Duodenal mucosa (tissue), 2 donors: ENCODE results near the gene FBN1.

Experiments used
- H3K27ac ChIP-seq: one replicate; pipeline ENCODE4 v1.7.0; 2013; ENCODE audit warnings: low read depth, low read length
- H3K27me3 ChIP-seq, 2 donors: one replicate each; pipeline ENCODE4 v1.7.0; 2013; ENCODE audit warnings: low read length in 2 of 2, control low read depth in 1 of 2; ENCODE audit not compliant: insufficient read depth in 2 of 2, control insufficient read depth in 1 of 2
- H3K36me3 ChIP-seq, 2 donors: one replicate each; pipeline ENCODE4 v1.7.0; 2013; ENCODE audit warnings: low read length in 2 of 2, control low read depth in 1 of 2; ENCODE audit not compliant: insufficient read depth in 2 of 2, control insufficient read depth in 1 of 2
- H3K4me1 ChIP-seq, 2 donors: one replicate each; pipeline ENCODE4 v1.7.0; 2013; ENCODE audit warnings: low read length in 2 of 2, control low read depth in 1 of 2; ENCODE audit not compliant: insufficient read depth in 2 of 2, control insufficient read depth in 1 of 2
- H3K4me3 ChIP-seq, 2 donors: one replicate each; pipeline ENCODE4 v1.7.0; 2013; ENCODE audit warnings: low read length in 2 of 2, low read depth in 1 of 2
- H3K9ac ChIP-seq, 2 donors: one replicate each; pipeline ENCODE4 v1.7.0; 2013; ENCODE audit warnings: low read length in 2 of 2, low read depth in 1 of 2
- H3K9me3 ChIP-seq, 2 donors: one replicate each; pipeline ENCODE4 v1.7.0; 2013; ENCODE audit warnings: low read length in 2 of 2, control low read depth in 1 of 2; ENCODE audit not compliant: control insufficient read depth in 1 of 2

Gene FBN1

DNA sequence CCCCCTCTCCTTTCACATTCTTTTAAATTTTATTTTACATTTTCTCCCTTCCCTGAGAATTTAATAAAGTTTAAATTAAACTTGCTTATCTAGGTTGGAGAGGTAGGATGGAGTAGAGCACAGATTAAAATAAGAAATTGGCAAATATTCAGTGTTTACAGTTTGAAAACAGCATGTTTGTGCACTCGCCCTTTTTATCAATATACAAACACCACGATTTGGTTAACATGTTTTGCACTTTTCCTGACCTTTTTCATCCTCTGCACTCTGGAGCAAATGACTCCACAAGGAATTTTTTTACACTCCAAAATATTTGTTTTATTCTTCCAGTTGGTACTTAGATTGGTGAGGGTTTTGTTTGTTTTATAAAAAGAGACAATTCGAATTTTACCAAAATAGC, 227.2 kb downstream of the FBN1 start:
- no peaks in the 10 kb centered on the region for H3K4me1 ChIP-seq
- H3K27ac ChIP-seq, result no peak overlapping the region
- no peaks in the 10 kb centered on the region for H3K36me3 ChIP-seq
- H3K9me3 ChIP-seq, result no peaks in the 10 kb centered on the region
- H3K27me3 ChIP-seq, result no peaks in the 10 kb centered on the region
- H3K4me3 ChIP-seq, result no peak overlapping the region
- H3K9ac ChIP-seq, result no peak overlapping the region

DNA sequence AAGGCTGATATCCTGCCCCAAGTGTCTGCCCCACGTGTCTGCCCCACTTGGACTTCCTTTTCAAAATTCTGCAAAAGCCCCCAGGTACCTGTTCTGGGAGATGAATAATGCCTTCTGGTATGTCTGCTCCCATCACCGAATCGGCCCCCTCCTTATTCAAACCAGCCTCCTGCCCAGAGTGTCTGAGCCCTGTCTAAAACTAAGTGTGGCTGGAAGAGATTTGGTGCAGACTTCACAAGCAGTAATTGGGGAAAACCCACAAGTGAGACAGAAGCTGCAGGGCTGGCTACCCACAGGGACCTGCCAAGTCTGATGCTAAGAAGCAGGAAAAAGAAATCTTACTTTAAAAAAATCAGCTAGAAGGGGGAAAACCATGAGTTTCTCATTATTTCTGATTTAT, 229.2 kb downstream of the FBN1 start:
- Histone ChIP-seq H3K9ac (no peak overlapping the region), H3K27me3 (no peaks in the 10 kb centered on the region), H3K36me3 (no peaks in the 10 kb centered on the region), H3K4me1 (no peaks in the 10 kb centered on the region), H3K4me3 (no peak overlapping the region), H3K27ac (no peak overlapping the region), H3K9me3 (no peaks in the 10 kb centered on the region)

DNA sequence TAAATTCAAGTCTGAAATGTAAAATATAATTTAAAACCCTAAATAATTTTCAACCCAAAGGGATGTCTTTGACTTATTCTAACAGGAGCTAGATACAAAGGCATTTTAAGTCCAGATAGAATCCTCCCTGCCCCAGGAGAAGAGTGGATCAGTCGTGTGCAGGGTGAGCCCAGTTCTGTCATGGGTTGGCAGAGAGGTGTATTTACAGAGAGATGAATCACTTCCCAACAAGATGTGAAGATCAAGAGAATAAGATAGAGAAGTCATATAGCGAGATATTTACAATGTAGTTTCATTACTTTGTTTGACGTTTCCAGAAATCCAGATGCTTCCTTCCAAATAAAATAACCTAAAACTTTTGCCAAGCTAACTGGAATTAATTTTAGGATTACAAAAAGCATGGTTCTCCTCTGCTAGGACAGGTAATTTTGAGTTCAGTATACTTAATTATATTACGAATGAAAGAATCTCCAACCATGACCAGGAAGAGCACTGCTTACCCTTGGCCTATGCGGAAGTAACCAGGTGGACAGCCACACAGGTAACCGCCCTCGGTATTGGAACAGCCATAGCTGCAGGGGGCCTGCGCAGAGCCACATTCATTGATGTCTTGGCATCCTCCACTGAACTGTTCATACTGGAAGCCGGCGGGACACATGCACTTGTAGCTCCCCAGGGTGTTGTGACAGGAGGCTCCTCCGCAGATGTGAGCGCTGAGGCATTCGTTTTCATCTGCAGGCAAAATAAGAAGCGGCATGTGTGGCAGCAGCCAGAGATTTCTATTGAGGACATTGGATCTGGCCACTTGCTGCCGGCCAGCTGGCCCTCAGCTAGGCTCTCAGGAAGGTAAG, 230.2 kb downstream of the FBN1 start:
- Histone ChIP-seq H3K4me3 (no peak overlapping the region), H3K9ac (no peak overlapping the region), H3K27me3 (no peaks in the 10 kb centered on the region), H3K9me3 (no peaks in the 10 kb centered on the region), H3K27ac (no peak overlapping the region), H3K4me1 (no peaks in the 10 kb centered on the region), H3K36me3 (no peaks in the 10 kb centered on the region)

DNA sequence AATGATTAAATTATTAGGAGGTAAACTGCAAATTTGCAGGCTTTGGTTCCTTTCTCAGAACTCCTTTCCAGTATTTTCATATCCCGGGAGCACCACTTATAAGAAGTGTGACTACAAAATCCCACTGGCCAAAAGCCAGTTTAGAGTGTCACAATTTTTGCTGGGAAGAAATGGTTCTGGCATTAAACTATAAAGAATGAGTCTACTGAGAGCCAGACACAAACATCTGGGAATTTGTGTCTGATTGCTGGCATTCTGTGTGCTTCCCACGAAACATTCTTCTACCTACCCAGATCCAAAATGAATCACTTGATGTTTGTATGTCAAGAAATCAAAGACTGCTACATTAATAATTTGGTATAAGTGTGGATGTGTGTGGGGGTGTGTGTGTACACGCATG, 231.5 kb downstream of the FBN1 start:
- H3K9me3 ChIP-seq, result no peaks in the 10 kb centered on the region
- no peak overlapping the region for H3K27ac ChIP-seq
- no peaks in the 10 kb centered on the region for H3K4me1 ChIP-seq
- no peak overlapping the region for H3K9ac ChIP-seq
- H3K36me3 ChIP-seq, result no peaks in the 10 kb centered on the region
- H3K27me3 ChIP-seq, result no peaks in the 10 kb centered on the region
- H3K4me3 ChIP-seq, result no peak overlapping the region

DNA sequence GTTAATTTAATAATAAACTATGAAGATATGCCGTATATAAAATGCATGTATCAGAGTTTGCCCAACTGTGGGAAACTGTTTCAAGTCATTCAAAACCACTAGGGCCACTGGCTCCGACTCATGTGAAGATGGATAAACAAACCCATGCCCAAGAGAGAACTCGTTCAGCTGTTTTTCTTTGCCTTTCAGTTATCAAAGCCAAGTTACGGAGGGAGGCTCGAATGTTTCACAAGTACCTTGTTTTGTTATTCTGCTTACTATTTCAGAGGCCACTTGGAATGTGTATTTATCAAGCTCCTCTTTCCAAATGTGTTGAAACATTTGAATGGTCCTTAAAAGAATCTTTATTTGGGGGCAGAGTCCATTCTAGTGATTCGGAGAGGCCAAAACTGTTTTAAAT, 232.2 kb downstream of the FBN1 start:
- H3K36me3 ChIP-seq, result no peaks in the 10 kb centered on the region
- no peak overlapping the region for H3K9ac ChIP-seq
- H3K9me3 ChIP-seq, result no peaks in the 10 kb centered on the region
- peaks cover 0 to 5% of the 10 kb centered on the region in 2 donors for H3K4me1 ChIP-seq
- H3K4me3 ChIP-seq, result no peak overlapping the region
- H3K27me3 ChIP-seq, result no peaks in the 10 kb centered on the region
- no peak overlapping the region for H3K27ac ChIP-seq

DNA sequence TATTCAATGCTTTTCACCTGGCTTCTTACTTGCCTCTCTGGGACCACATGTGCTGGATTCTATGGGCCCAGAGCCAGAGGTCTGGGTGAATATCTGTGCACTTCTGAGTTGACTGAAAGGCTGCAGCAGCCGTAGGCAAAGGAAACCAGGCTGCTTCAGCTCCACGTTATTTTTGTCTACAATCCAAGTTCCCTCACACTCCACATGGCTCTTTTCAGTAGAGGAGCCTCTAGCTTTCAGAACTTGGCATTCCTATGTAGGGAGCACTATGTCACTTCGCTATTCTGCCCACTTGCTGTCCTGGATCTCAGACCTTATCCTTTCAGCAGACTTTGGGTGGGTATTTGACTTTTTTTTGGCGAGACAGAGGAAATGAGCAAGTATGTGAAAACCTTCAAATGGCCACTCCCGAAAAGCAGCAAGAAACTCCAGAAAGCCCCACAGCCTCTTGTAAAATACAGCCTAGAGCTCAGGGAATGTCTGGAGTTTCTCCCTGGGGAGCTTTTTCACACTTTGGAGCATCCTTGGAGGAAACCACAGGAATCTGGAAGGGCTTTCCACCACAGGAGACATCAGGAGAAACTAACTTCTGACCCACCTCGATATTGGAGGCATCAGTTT, 233.4 kb downstream of the FBN1 start:
- Histone ChIP-seq H3K4me1 (peaks cover 0 to 6% of the 10 kb centered on the region in 2 donors), H3K9ac (no peak overlapping the region), H3K27ac (no peak overlapping the region), H3K27me3 (no peaks in the 10 kb centered on the region), H3K4me3 (no peak overlapping the region), H3K36me3 (no peaks in the 10 kb centered on the region), H3K9me3 (no peaks in the 10 kb centered on the region)

DNA sequence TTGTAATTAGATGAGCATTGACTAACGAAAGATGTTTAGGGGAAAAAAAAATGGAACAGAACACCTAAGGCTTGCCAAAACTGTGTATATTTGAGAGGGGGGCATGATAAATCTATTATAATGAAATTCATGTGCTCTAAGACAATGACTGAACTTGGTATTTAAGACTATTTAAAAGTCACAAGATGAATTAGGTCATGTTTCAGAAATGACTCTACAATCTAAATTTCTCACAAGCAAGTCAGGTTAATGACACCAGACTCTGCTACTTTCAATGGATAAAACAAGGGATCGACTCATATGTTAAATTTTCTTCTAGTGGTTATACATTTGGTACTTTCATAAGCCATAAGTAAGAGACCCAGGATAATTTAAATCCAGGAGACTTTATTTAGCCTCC, 235.9 kb downstream of the FBN1 start:
- Histone ChIP-seq H3K27ac (no peak overlapping the region), H3K36me3 (no peaks in the 10 kb centered on the region), H3K4me1 (peaks cover 0 to 6% of the 10 kb centered on the region in 2 donors), H3K4me3 (no peak overlapping the region), H3K9ac (no peak overlapping the region), H3K27me3 (no peaks in the 10 kb centered on the region), H3K9me3 (no peaks in the 10 kb centered on the region)

DNA sequence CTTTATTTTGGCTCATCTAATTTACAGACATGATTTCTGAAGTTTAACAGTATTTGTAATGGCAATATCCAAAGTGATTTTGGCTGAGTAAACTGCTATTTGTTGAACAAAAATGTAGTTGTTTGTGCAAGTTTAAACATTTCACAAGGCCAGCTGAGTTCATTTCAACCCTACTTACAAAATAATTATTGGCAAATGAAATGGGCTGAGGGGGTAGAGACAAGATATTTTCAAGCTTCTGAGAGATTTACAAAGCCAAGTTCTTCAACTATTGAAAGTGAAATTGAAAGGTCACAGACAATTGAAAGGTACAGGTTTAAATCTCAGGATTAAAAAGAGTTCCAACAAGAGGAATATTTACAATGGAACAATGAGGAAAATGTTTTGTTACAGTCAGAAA, 237.2 kb downstream of the FBN1 start:
- peaks cover 0 to 6% of the 10 kb centered on the region in 2 donors for H3K4me1 ChIP-seq
- H3K9me3 ChIP-seq, result no peaks in the 10 kb centered on the region
- no peak overlapping the region for H3K27ac ChIP-seq
- H3K27me3 ChIP-seq, result no peaks in the 10 kb centered on the region
- no peak overlapping the region for H3K4me3 ChIP-seq
- H3K36me3 ChIP-seq, result no peaks in the 10 kb centered on the region
- H3K9ac ChIP-seq, result no peak overlapping the region

DNA sequence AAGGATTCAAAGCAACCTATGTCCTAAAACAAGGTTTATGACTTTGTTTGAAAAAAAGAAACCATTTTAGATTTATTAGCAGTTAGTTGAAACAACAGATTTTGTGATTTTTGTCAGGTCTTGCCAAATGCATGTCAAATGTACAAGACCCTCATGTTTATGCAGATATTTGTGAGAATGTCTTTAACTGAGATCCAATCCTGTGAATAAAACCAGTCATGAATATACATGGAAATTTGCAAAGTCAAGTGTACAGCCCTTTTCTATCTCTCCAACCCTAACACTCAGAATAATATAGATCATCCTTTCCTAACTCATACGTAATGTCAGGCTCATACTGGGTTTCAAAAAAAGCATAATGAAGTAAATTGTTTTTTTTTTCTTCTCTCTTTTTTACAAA, 237.9 kb downstream of the FBN1 start:
- Histone ChIP-seq H3K9me3 (no peaks in the 10 kb centered on the region), H3K36me3 (no peaks in the 10 kb centered on the region), H3K9ac (no peak overlapping the region), H3K27ac (no peak overlapping the region), H3K4me3 (no peak overlapping the region), H3K4me1 (peaks cover 0 to 6% of the 10 kb centered on the region in 2 donors), H3K27me3 (no peaks in the 10 kb centered on the region)

DNA sequence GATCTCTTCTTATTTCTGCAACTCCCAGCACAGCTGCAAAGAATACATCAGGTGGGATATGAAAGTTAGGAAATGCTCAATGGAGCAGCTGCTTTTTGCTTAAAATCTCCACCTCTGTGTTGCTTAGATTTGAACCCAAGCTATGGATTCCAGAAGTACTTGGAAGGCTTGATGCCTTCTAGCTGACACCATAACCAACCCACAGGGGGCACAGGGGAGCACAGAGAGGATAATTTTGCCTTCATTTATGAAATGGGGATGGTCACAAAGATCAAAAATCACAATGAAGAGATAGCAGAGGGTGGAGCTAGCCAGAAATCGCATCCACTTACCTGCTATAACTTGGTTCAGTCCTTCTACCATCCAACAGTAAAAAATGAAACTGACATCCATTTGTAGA, 238.6 kb downstream of the FBN1 start:
- peaks cover 0 to 6% of the 10 kb centered on the region in 2 donors for H3K4me1 ChIP-seq
- no peaks in the 10 kb centered on the region for H3K9me3 ChIP-seq
- no peak overlapping the region for H3K4me3 ChIP-seq
- no peaks in the 10 kb centered on the region for H3K27me3 ChIP-seq
- H3K9ac ChIP-seq, result no peak overlapping the region
- no peak overlapping the region for H3K27ac ChIP-seq
- H3K36me3 ChIP-seq, result no peaks in the 10 kb centered on the region
